Measurements from ENCODE around the gene EXOC3. TPM values are rescaled to one million over a fixed set of nuclear protein-coding genes. Genes with fewer than 3 reads are reported as not detected.

EXOC3 gene
- polyA plus RNA-seq, 3 donors, result 33.2 to 59.7 (median 53.8) TPM

GRCh38 chr5:496028-496427 lies 53.1 kb downstream of the EXOC3 start:
- 72% methylated on average over 16 of the region's 19 CpGs for WGBS (ENCODE audit: insufficient coverage)
- H3K79me2 ChIP-seq (ENCODE audit: insufficient read depth, low read length), result no peaks in the 10 kb centered on the region
- Mint-ChIP-seq H3K4me1 (no peaks in the 10 kb centered on the region), H3K36me3 (no peaks in the 10 kb centered on the region), H3K27ac (no peak overlapping the region), H3K27me3 (ENCODE audit: low read depth in 3 of 3) (peaks cover 8 to 56% (median 17%) of the 10 kb centered on the region in 3 donors), H3K4me3 (peak overlapping the region in 1 of 2 donors; percentile 40), H3K9me3 (peaks cover 0 to 3% (median 0%) of the 10 kb centered on the region in 7 donors)
- no peak overlapping the region for H3K4me3 ChIP-seq (replicated peaks in 1 of 3; ENCODE audit: low read depth in 2 of 3, low read length in 3 of 3)
- intact Hi-C loops (cut with micrococcal nuclease), result no loop called here
- TF ChIP-seq CTCF (IDR thresholded peaks at IDR 0.05), result no peak
- H2AFZ ChIP-seq (ENCODE audit: insufficient read depth, low read depth, low read length, poor library complexity, severe bottlenecking), result no peak overlapping the region
- H3K27ac ChIP-seq (ENCODE audit: low read depth in 1 of 2, low read length in 2 of 2), result no peak overlapping the region
- no peaks in the 10 kb centered on the region for H3K4me1 ChIP-seq (ENCODE audit: control insufficient read depth in 1 of 2, insufficient read depth in 2 of 2, low read length in 2 of 2)
- no peak overlapping the region for H3K4me2 ChIP-seq (replicated peaks; ENCODE audit: extremely low read depth, low read length, poor library complexity, severe bottlenecking)
- H3K27me3 ChIP-seq (ENCODE audit: control insufficient read depth in 2 of 2, insufficient read depth in 2 of 2, low read length in 2 of 2), result peaks cover 0 to 2% of the 10 kb centered on the region in 2 donors
- no peaks in the 10 kb centered on the region for H3K36me3 ChIP-seq (replicated peaks in 1 of 2; ENCODE audit: control insufficient read depth in 1 of 2, insufficient read depth in 2 of 2, low read length in 2 of 2)
- H4K20me1 ChIP-seq (ENCODE audit: insufficient read depth, low read length), result no peaks in the 10 kb centered on the region
- no peak overlapping the region for H3K9ac ChIP-seq (ENCODE audit: insufficient read depth, low read length, poor library complexity, severe bottlenecking)
- DNase-seq, result no peak
- no peaks in the 10 kb centered on the region for H3K9me3 ChIP-seq (replicated peaks in 1 of 2; ENCODE audit: control insufficient read depth in 1 of 2, insufficient read depth in 1 of 2, low read length in 2 of 2)

GRCh38 chr5:497090-497700 lies 54.2 kb downstream of the EXOC3 start:
- intact Hi-C loops (cut with micrococcal nuclease), result no loop called here
- TF ChIP-seq CTCF (IDR thresholded peaks at IDR 0.05), result no peak
- H3K4me3 Mint-ChIP-seq, result no peak overlapping the region
- no peaks in the 10 kb centered on the region for H3K4me1 Mint-ChIP-seq
- Histone ChIP-seq H3K9me3 (replicated peaks in 1 of 2; ENCODE audit: control insufficient read depth in 1 of 2, insufficient read depth in 1 of 2, low read length in 2 of 2) (no peaks in the 10 kb centered on the region), H3K36me3 (replicated peaks in 1 of 2; ENCODE audit: control insufficient read depth in 1 of 2, insufficient read depth in 2 of 2, low read length in 2 of 2) (no peaks in the 10 kb centered on the region), H3K4me3 (replicated peaks in 1 of 3; ENCODE audit: low read depth in 2 of 3, low read length in 3 of 3) (no peak overlapping the region), H3K27me3 (ENCODE audit: control insufficient read depth in 2 of 2, insufficient read depth in 2 of 2, low read length in 2 of 2) (peaks cover 0 to 14% of the 10 kb centered on the region in 2 donors), H3K9ac (ENCODE audit: insufficient read depth, low read length, poor library complexity, severe bottlenecking) (no peak overlapping the region), H3K4me2 (replicated peaks; ENCODE audit: extremely low read depth, low read length, poor library complexity, severe bottlenecking) (no peak overlapping the region), H4K20me1 (ENCODE audit: insufficient read depth, low read length) (no peaks in the 10 kb centered on the region), H3K4me1 (ENCODE audit: control insufficient read depth in 1 of 2, insufficient read depth in 2 of 2, low read length in 2 of 2) (no peaks in the 10 kb centered on the region), H3K79me2 (ENCODE audit: insufficient read depth, low read length) (no peaks in the 10 kb centered on the region), H2AFZ (ENCODE audit: insufficient read depth, low read depth, low read length, poor library complexity, severe bottlenecking) (no peak overlapping the region), H3K27ac (ENCODE audit: low read depth in 1 of 2, low read length in 2 of 2) (no peak overlapping the region)
- H3K36me3 Mint-ChIP-seq, result no peaks in the 10 kb centered on the region
- 88% methylated on average over 21 of the region's 22 CpGs for WGBS (ENCODE audit: insufficient coverage)
- DNase-seq, result no peak
- H3K27ac Mint-ChIP-seq, result peak overlapping the region in 1 of 7 donors; percentile 68
- peaks cover 19 to 63% (median 22%) of the 10 kb centered on the region in 3 donors for H3K27me3 Mint-ChIP-seq (ENCODE audit: low read depth in 3 of 3)
- H3K9me3 Mint-ChIP-seq, result peaks cover 0 to 4% (median 0%) of the 10 kb centered on the region in 7 donors
